ENCODE data around the gene ITM2B.

DNA sequence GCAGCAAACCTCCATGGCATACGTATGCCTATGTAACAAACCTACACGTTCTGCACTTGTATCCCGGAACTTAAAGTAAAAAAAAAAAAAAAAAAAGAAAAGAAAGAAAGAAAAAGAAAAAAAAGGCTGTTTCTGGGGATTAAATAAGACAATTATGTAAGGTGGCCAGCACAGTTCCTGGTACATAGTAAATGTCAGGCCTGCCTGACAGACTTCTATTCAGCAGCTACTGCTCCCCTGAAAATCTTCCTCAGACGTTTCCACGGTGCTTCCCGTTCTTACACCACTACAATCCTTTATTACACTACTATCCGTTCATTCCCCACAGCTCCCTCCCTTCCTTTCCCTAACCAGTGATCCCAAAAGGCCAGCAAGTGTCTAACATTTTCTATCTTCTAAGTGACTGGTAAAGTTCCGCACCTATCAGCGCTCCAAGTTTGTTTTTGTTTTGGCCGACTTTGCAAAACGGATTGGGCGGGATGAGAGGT lies 69.9 kb downstream of the ITM2B start:
- TF ChIP-seq POLR2A (IDR thresholded peaks at IDR 0.05), result no peak
- TF ChIP-seq CTCF (IDR thresholded peaks at IDR 0.05), result no peak
- no peak for TF ChIP-seq POLR2AphosphoS5 (IDR thresholded peaks at IDR 0.05)
- TF ChIP-seq EP300 (IDR thresholded peaks at IDR 0.05; ENCODE audit: low read depth), result no peak

All from transverse colon (tissue), 4 donors.